ENCODE measurements around the gene SERPINB11.
"Not testable (repeated sequence)": the region's sequence is repeated elsewhere in the genome, so short reads cannot be mapped to it uniquely, and the experiment has no call there.

SERPINB11 gene

GRCh38 chr18:63702660-63703059 is at the start of gene SERPINB11:
TSS of gene SERPINB11 (plus strand) at chr18:63702960. CDS start at chr18:63710194, 7,234 bp downstream.
- no peak for DNase-seq

- not testable (repeated sequence) for DNase-seq
Observed at GRCh38 chr18:63658920-63659319, 43.8 kb upstream of the SERPINB11 start.

DNA sequence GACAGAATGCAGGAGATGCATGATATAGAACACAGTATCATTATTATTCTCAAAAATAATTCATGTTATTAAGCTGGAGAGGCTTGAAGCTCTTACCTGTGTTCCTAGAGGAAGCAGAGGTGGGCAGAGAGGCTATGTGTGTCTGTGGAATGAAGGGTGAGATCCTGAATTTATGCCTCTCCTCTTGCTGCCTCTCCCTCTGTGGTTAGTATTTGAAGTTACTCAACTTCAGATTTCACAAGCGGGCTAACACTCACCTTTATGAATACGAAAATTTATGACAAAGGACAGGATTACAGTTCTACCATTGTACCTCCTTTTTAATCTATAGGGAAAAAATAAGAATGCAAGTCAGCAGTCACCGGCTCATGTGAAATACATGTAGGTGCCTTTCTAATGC is 41.0 kb upstream of the SERPINB11 start, which contains the start of gene SERPINB3:
Gene SERPINB3 (minus strand): TSS at position 144 of the 400 bp plus-strand sequence. CDS start 677 bp downstream, outside the sequence.
- not testable (repeated sequence) for DNase-seq

- no peak for DNase-seq
Observed at GRCh38 chr18:63664571-63664970, 38.2 kb upstream of the SERPINB11 start.

DNA sequence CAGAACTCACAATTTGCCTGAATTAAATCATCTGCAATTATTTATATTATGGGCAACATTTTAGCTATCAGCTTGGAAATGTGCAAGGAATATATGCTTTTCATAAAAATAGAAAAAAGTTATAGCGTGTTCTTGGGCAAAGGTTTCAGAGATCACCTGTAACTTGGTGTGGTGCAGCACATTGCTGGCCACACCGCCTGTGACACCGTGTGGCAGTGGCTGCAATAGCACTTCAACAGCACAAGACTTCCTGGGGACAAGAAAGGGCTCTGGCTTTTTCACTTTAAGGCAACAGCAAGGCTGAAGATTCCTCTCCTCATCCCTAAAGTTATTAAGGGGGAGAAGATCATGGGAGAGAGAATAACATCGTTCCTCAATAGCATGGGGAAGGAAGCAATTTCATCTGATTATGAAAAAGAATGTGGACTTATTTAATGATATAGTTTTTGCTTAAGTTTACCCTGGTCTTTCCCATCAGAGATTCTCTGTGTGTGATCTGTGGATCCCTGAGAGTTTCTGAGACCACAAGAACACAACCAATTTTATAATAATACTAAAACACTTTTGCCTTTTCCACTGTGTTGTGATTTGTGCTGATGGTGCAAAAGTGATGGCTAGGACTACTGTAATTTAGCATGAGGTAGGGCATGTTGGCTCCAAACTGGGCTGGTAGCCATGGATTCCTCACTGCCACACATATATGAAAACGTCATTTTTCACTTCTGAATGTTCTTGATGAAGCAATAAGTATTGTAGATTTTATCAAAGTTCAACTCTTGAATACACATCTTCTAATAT is 26.0 kb upstream of the SERPINB11 start:
- DNase-seq = no peak

- DNase-seq = no peak
Observed at GRCh38 chr18:63677500-63678225, 25.1 kb upstream of the SERPINB11 start.

DNA sequence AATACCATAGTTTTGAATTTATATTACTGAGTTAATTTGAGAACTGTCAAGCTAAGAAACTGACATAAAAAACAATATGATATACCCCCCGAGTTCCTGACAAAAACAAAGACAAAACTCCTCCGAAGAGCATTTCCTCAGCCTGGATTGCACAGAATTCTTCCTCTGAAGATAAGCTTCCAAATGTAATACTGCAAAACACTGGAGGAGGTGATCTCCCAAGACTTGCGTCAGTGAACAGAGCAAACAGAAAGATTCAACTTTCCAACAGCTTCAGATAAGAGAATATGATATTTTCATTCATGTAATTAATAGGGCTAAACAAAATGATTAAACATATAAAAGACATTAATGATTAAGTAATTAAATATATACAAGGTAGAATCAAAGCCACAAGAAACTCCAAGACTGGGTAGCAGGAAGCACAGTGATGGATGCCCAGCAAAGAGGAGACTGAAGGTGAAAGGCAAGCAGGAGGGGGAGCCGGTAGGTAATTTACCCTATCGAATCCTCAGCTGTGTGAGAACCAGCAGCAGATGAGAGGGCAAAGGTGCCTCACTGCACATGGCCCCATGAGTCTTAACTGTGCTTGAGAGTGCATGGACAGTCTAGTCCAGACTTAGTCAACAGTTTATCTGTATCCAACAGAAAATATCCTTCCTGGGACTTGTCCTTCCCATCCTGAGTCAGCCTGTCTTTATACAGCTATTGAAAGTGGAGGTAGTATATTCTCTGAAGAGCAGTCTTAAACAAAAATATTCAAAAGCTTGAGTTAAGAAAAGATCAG is 22.7 kb upstream of the SERPINB11 start:
- DNase-seq = no peak

- no peak for DNase-seq
Observed at GRCh38 chr18:63681449-63682340, 21.1 kb upstream of the SERPINB11 start.

- no peak for DNase-seq
Observed at GRCh38 chr18:63683152-63683551, 19.6 kb upstream of the SERPINB11 start.

DNA sequence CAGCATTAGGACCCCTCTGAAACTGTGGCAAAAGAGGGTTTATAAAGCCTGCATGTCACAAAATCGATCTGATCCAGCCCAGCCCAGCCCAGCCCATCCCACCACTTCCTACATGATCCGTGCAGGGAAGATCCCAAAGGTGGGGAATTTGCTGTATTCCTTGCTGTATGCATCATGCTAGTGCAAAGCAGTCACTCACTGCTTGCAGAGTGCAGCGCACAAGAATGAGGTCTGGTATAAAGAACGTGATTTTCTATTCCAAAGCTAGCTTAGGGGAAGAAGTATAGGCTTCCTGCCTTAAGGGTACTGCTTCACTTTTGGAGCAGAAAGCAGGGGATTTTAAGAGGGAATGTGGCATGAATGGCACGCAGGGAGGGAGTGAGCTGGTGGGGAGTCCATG is 18.9 kb upstream of the SERPINB11 start:
- no peak for DNase-seq

- no peak for DNase-seq
Observed at GRCh38 chr18:63684718-63685117, 18.0 kb upstream of the SERPINB11 start.

DNA sequence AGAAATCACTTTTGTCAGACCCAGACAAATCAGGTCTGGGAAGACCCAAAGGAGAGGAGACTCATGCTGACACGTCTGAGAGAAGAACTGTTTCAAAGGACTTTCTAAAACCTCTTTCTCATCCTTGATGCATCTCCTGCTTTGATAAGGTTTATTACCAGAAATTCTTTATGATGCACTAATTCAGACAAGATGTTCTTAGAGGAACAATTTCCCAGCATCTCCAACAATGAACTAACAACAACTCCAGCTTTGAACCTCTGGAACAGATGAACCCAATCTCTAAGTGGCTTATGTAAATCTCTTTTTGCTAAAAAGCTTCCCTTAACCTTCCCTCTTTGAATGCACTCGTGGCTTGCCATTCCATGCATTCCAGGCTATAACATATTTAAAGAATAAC is 15.9 kb upstream of the SERPINB11 start:
- DNase-seq = no peak

DNA sequence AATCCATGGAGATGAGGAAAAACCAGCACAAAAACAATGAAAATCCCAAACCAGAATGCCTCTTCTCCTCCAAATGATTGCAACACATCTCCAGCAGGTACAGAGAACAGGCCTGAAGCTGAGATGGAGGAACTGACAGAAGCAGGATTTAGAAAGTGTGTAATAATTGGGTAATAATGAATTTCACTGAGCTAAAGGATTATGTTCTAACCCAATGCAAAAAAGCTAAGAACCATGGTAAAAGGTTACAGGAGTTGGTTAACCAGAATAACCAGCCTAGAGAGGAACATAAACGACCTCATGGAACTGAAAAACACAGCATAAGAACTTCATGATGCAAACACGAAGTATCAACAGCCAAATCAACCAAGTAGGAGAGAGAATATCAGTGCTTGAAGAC is 13.7 kb upstream of the SERPINB11 start:
- DNase-seq = no peak

GRCh38 chr18:63697097-63697660 is 5.6 kb upstream of the SERPINB11 start:
- no peak for DNase-seq

DNA sequence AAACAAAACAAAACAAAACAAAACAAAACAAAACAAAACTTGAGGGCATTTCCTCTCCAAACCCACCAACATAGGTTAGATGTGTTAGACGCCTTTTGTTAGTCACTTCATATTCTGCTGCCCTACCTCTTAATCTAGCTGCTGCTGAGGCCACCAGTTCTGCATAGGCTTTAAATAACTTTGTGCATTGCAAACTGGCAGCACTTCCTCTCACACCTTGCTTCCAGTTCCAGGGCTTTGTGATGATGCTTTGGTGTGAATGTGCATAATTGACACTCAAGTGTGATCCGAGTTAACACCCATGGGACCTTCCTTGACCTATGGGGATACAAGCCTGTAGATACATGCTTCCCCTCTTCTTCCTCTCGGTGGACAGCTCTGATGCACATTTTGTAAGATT is 2.3 kb upstream of the SERPINB11 start:
- DNase-seq = no peak

DNA sequence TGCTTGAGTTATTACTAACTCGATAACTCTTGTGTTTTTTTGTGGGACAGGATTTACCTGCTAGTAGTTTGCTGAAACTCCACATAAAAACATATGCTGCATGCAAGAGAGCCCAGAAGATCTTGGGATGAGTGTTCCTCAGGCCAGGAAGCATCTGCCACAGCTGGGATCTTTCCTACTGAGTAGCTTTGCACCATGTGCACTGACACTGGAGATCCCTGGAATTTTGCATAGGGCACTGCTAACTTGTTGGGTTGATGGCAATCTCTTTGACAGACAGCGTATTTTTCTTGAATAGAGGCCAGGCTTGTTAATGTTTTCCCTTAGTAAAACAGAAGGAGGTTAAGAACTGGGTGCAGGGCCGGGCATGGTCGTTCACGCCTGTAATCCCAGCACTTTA is 808 bp upstream of the SERPINB11 start:
- no peak for DNase-seq

DNA sequence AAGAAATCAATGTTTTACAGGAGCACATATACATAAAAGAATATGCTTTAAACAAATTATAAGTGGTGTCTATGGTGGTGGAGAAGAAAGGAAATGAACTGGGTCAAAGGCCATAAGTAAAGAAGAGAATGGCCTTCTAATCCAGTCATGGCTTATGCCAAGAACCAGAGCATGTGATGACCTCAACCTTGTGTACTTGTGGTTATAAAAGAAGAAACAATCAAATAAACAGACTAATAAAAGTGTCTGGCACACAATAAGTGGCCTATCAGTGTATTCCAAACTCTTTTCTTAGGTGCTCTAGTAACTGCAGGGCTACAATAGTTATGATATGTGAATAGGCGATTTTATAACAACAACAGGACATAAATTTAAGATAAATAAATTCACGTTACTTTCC is 2.6 kb downstream of the SERPINB11 start:
- DNase-seq = no peak

GRCh38 chr18:63707816-63708215 is 5.1 kb downstream of the SERPINB11 start:
- DNase-seq = no peak

DNA sequence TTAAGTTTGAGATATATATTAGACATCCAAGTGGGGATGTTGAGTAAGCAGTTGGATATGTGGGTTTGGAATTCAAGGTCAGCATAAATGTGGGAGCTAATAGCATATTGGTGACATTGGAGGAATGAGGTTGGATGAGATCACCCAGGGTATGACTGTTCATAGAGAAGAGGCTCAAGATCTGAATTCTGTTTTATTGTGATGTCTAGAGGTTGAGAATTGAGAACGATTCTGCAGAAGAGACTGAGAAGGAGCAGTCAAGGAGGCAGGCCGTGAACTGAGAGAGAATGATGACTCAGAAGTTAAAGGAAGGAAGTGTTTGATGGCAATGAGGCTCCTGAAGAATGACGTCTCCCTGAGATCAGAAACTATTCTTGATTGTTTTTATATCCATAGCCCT is 5.9 kb downstream of the SERPINB11 start:
- DNase-seq = no peak

DNA sequence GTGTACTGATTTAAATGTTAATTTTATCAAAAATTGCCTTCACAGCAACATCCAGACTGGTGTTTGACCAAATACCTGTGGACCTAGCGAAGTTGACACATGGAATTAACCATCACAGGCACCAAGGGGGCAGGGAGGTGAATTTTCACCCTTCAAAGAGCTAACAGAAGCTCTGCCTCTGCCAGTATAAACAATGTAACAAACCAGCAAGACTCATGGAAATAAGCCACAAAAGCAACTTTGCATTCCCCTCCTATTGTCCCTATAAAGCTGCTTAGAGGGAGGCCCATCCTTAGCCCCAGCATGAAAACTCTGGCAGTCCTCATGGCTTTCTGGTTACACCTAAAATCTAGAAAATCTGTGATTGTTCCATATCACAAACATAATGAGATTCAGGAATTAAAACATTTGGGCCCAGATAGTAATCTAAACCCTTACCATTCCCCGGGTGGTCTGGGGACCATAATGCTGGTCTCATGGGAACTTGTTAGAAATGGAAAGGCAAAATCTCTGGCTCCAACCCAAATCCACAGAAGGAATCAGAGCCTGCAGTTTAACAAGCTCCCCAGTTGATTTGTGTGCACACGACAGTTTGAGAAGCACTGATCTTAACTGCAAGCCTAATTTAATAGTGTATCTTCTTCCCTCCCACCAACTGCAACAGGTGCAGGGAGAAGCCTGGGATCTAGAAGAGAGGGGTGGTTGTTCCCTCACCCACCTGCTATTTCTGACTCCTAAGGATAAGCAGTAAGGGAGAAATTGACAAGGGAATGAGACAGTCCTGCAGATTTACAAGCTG is 23.1 kb downstream of the SERPINB11 start:
- no peak for DNase-seq

- DNase-seq = no peak
Observed at GRCh38 chr18:63730773-63731172, 28.0 kb downstream of the SERPINB11 start.
